Measurements from ENCODE around the gene THUMPD2.
"Not testable (repeated sequence)": the region's sequence is repeated elsewhere in the genome, so short reads cannot be mapped to it uniquely, and the experiment has no call there.

The THUMPD2 gene

DNA sequence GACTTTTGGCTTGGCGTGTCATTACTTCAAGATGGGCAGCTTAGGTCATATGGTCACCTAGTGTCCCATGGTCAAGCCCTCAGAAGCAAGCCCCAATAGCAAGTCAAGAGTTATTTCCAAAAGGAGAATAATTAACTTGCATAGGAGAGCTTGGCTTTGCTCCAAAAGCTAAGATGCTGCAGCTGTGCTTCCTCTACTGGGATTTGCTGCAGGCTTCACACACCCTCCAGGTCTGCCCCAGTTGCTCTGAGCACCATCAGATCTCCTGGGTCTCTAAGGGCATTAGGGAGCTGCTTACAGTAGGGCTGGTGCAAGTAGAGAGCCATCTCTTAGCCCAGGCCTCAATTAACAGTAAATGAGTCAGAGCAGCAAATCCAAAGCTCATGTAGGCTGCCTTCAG lies 46.6 kb downstream of the THUMPD2 start:
- no peak for DNase-seq (ENCODE audit: extremely low spot score)
- TF ChIP-seq L3MBTL2 (conservative IDR thresholded peaks at IDR 0.05) (no peak), FOXA1 (IDR thresholded peaks at IDR 0.05) (no peak), LEF1 (IDR thresholded peaks at IDR 0.05; ENCODE audit: borderline replicate concordance) (no peak), ZNF384 (IDR thresholded peaks at IDR 0.05) (no peak), FOXK2 (IDR thresholded peaks at IDR 0.05) (no peak), BHLHE40 (IDR thresholded peaks at IDR 0.05; ENCODE audit: borderline replicate concordance) (no peak), HDGF (IDR thresholded peaks at IDR 0.05; ENCODE audit: borderline replicate concordance) (no peak), CTBP1 (IDR thresholded peaks at IDR 0.05; ENCODE audit: borderline replicate concordance) (no peak), ARNT (IDR thresholded peaks at IDR 0.05) (no peak)
- TF ChIP-seq, protein P1, sequence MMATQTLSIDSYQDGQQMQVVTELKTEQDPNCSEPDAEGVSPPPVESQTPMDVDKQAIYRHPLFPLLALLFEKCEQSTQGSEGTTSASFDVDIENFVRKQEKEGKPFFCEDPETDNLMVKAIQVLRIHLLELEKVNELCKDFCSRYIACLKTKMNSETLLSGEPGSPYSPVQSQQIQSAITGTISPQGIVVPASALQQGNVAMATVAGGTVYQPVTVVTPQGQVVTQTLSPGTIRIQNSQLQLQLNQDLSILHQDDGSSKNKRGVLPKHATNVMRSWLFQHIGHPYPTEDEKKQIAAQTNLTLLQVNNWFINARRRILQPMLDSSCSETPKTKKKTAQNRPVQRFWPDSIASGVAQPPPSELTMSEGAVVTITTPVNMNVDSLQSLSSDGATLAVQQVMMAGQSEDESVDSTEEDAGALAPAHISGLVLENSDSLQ (IDR thresholded peaks at IDR 0.05): no peak
- ChIA-PET POLR2A (no interaction called here), CTCF (interaction anchor here (0.6 to 1.0 kb wide), 2 partner anchors 17 to 198 kb away, joined by 3 read pairs; no protein-coding TSS in a partner anchor)

DNA sequence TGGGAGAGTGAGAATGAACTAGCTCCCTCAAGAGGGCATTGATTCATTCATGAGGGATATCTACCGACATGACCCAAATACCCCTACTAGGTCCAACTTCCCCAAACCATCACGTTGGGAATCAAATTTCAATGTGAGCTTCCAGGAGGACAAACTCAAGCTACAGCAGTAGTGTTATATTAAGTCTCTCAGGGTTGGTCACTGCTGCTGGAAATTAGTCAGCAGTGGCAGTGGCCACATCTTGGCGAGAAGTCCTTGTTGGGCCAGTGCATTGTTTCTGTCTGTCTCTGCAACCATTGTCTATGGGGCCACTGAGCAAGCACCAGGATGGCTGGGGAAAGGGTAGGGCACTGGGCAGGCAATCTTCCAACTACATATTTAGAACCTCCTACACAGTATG lies 47.5 kb downstream of the THUMPD2 start:
- ChIA-PET CTCF (interaction anchor here (1.2 to 1.4 kb wide), 2 partner anchors 13 to 138 kb away, joined by 4 to 5 read pairs; no protein-coding TSS in a partner anchor), POLR2A (no interaction called here)
- TF ChIP-seq FOXK2 (IDR thresholded peaks at IDR 0.05) (no peak), FOXA1 (IDR thresholded peaks at IDR 0.05) (no peak), NFRKB (IDR thresholded peaks at IDR 0.05) (no peak), CTBP1 (IDR thresholded peaks at IDR 0.05; ENCODE audit: borderline replicate concordance) (no peak), FOXM1 (IDR thresholded peaks at IDR 0.05; ENCODE audit: borderline replicate concordance) (no peak), TARDBP (IDR thresholded peaks at IDR 0.05) (no peak), SP1 (IDR thresholded peaks at IDR 0.05) (no peak), BHLHE40 (IDR thresholded peaks at IDR 0.05; ENCODE audit: borderline replicate concordance) (no peak), LEF1 (IDR thresholded peaks at IDR 0.05; ENCODE audit: borderline replicate concordance) (no peak), ZNF384 (IDR thresholded peaks at IDR 0.05) (no peak), L3MBTL2 (conservative IDR thresholded peaks at IDR 0.05) (no peak), ARNT (IDR thresholded peaks at IDR 0.05) (no peak), SUZ12 (IDR thresholded peaks at IDR 0.05) (no peak)
- TF ChIP-seq, protein P1 (IDR thresholded peaks at IDR 0.05): no peak
- DNase-seq (ENCODE audit: extremely low spot score): no peak

DNA sequence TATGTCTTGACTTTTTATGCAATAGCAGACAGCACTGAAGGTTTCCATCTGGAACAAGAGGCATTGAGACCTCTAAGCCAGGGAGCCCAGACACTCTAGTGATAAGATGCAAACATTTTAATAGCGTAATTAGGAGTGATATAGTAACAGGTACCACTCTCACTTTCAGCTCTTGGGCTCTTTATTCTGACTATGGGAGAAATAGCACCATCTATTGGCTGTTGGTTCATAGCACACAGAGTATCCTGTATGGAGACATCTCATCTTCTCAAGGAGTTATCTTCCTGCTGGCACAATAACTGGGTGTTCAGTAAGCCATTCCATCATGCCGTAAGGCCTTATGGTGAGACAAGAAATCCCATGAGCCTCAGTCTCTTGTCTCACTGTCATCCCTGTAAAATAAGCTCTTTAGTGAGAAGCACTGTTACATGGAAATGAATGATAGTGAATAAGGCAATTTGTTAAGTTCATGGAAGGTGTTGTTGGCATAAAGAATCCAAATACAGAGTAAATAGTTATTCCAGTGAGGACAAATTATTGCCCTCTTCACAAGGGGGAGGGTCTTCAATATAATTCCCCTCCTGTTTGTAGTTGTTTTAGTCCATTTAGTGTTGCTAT lies 48.3 kb downstream of the THUMPD2 start:
- ChIA-PET POLR2A (no interaction called here), CTCF (interaction anchor here (1.0 to 2.2 kb wide), 6 partner anchors 12 to 501 kb away, joined by 3 to 8 read pairs (median 4); no protein-coding TSS in a partner anchor)
- DNase-seq (ENCODE audit: extremely low spot score): peak; percentile 32
- TF ChIP-seq CTBP1 (IDR thresholded peaks at IDR 0.05; ENCODE audit: borderline replicate concordance) (no peak), SP1 (IDR thresholded peaks at IDR 0.05) (no peak), BHLHE40 (IDR thresholded peaks at IDR 0.05; ENCODE audit: borderline replicate concordance) (no peak), LEF1 (IDR thresholded peaks at IDR 0.05; ENCODE audit: borderline replicate concordance) (no peak), FOXK2 (IDR thresholded peaks at IDR 0.05) (no peak), TARDBP (IDR thresholded peaks at IDR 0.05) (no peak), HDGF (IDR thresholded peaks at IDR 0.05; ENCODE audit: borderline replicate concordance) (no peak), ELF4 (IDR thresholded peaks at IDR 0.05) (no peak), SUZ12 (IDR thresholded peaks at IDR 0.05) (no peak), NFRKB (IDR thresholded peaks at IDR 0.05) (no peak), ARNT (IDR thresholded peaks at IDR 0.05) (no peak), ZNF384 (IDR thresholded peaks at IDR 0.05) (no peak), FOXM1 (IDR thresholded peaks at IDR 0.05; ENCODE audit: borderline replicate concordance) (no peak), L3MBTL2 (conservative IDR thresholded peaks at IDR 0.05) (no peak)
- TF ChIP-seq, protein P1 (IDR thresholded peaks at IDR 0.05): no peak

DNA sequence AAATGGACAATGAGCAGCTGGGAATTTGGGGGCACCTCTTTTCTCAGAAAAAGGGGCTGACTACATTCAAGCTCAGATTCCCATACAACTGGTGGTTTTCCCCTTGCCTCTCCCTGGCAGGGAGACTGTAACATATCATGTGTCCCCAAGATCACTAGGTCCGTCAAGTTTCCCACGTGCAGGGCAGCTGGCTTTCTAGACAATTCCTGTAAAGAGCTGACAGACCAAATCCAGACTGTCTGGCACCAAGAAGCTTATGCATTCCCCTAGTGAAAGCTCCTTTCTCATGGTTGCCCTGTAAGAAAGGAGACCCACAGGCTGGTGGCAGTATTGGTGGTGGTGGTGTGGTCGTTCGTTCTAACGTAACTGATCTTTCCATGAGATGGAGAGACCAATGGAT lies 48.8 kb downstream of the THUMPD2 start:
- POLR2A ChIA-PET: no interaction called here
- TF ChIP-seq LEF1 (IDR thresholded peaks at IDR 0.05; ENCODE audit: borderline replicate concordance) (no peak), BHLHE40 (IDR thresholded peaks at IDR 0.05; ENCODE audit: borderline replicate concordance) (no peak), HDGF (IDR thresholded peaks at IDR 0.05; ENCODE audit: borderline replicate concordance) (no peak)
- no peak for DNase-seq (ENCODE audit: extremely low spot score)
- CTCF ChIA-PET: interaction anchor here (0.8 to 2.2 kb wide), 7 partner anchors 11 to 501 kb away, joined by 3 to 8 read pairs (median 3); no protein-coding TSS in a partner anchor

DNA sequence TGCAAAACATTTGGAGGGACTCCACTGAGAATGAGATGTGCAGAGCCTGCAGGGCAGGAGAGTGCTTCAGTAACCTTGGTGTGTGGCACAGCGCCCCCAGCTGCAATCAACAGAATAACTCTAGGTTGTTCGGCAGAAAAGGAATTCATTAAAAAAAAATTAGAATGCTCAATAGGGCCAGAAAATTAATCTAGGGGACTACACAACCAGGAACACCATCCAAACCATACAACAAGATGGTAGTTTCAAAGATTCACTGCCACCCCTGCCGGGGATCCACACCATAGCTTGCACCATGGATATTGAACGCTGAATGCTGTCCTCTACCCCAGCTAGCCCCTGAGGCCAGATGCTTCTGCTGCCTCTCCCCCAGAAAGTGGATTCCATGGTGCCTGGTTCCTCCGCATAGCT lies 50.1 kb downstream of the THUMPD2 start:
- peak; percentile 66 for DNase-seq (ENCODE audit: extremely low spot score)
- TF ChIP-seq ZNF384 (IDR thresholded peaks at IDR 0.05): no peak
- no peak for TF ChIP-seq ELF4 (IDR thresholded peaks at IDR 0.05)
- no peak for TF ChIP-seq LEF1 (IDR thresholded peaks at IDR 0.05; ENCODE audit: borderline replicate concordance)
- CTCF ChIA-PET: interaction anchor here (0.6 to 2.2 kb wide), 8 partner anchors 10 to 781 kb away, joined by 3 to 8 read pairs (median 3); no protein-coding TSS in a partner anchor
- POLR2A ChIA-PET: no interaction called here

DNA sequence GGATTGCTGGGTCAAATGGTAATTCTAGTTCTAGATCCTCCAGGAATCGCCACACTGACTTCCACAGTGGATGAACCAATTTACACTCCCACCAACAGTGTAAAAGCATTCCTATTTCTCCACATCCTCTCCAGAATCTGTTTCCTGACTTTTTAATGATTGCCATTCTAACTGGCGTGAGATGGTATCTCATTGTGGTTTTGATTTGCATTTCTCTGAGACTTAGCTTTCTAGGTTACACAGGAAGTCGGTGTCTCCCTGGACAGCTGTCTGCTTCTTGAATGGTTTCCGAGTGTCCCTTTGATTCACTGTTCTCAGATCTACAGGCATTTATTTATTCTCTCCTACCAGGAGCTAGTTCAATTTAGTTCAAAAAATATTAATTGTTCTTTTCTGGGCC lies 51.0 kb downstream of the THUMPD2 start:
- DNase-seq (ENCODE audit: extremely low spot score); CTCF ChIA-PET; POLR2A ChIA-PET: not testable (repeated sequence)

DNA sequence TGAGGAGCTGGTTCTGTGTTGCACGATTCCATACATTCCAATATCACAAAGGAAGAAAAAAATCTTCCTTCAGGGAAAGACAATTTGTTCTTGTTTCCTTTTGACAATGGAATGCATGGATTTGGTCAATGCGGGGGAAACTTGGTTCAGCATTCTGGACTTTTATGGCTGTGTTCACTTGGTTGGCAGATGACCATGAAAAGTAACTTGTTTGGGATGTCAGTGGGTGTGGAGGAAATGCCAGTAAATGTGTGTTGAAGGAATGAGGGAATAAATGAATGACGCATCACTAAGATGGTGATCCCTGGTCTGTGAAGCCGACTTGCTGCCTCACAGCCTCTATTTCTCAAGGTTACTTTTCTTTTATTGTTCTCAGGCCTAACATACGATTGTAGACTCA lies 53.7 kb downstream of the THUMPD2 start:
- TF ChIP-seq, protein P1 (IDR thresholded peaks at IDR 0.05): no peak
- TF ChIP-seq BHLHE40 (IDR thresholded peaks at IDR 0.05; ENCODE audit: borderline replicate concordance) (no peak), ELF4 (IDR thresholded peaks at IDR 0.05) (no peak), NFRKB (IDR thresholded peaks at IDR 0.05) (no peak), SUZ12 (IDR thresholded peaks at IDR 0.05) (no peak), LEF1 (IDR thresholded peaks at IDR 0.05; ENCODE audit: borderline replicate concordance) (no peak), TARDBP (IDR thresholded peaks at IDR 0.05) (no peak), FOXK2 (IDR thresholded peaks at IDR 0.05) (no peak)
- CTCF ChIA-PET: no interaction called here
- POLR2A ChIA-PET: no interaction called here
- no peak for DNase-seq (ENCODE audit: extremely low spot score)

Measured in HEK293T (cell line).